ENCODE measurements around the gene NLK. TPM values are rescaled to one million over a fixed set of nuclear protein-coding genes. Genes with fewer than 3 reads are reported as not detected.

NLK gene
- total RNA-seq, 2 experiments from 2014 or later, result 18.1 to 27.8 TPM

- Histone ChIP-seq H2AFZ (ENCODE audit: low read length) (no peak overlapping the region), H3K9me3 (ENCODE audit: low read length) (no peaks in the 10 kb centered on the region), H3K4me2 (ENCODE audit: low read length) (no peak overlapping the region), H4K20me1 (ENCODE audit: insufficient read depth, low read length) (no peaks in the 10 kb centered on the region), H3K4me3 (ENCODE audit: low read depth, low read length, poor library complexity, severe bottlenecking) (no peak overlapping the region), H3K27ac (ENCODE audit: low read depth, low read length, poor library complexity, severe bottlenecking) (no peak overlapping the region), H3K9me2 (ENCODE audit: insufficient read depth, low read length) (no peaks in the 10 kb centered on the region), H3K79me2 (ENCODE audit: insufficient read depth, low read depth, low read length) (no peaks in the 10 kb centered on the region), H3K36me3 (ENCODE audit: insufficient read depth, low read length) (no peaks in the 10 kb centered on the region), H3K4me1 (ENCODE audit: insufficient read depth, low read length, poor library complexity, severe bottlenecking) (no peaks in the 10 kb centered on the region)
- no peak for DNase-seq (ENCODE audit: low spot score)
- CTCF ChIA-PET (ENCODE audit: unreplicated experiment), result no interaction called here
- POLR2A ChIA-PET, result interaction anchor here (0.6 kb wide), 1 partner anchor 14 kb away, joined by 4 read pairs; no protein-coding TSS in a partner anchor
- TF ChIP-seq CTCF (conservative IDR thresholded peaks at IDR 0.05; ENCODE audit: low read length), result no peak
- no peak for TF ChIP-seq EZH2phosphoT487 (IDR thresholded peaks at IDR 0.05; ENCODE audit: borderline replicate concordance, low read depth, low read length)
- intact Hi-C loops (cut with micrococcal nuclease; ENCODE audit: unreplicated experiment), result no loop called here
- no TSS peak for BruUV-seq (replicated peaks)
Observed at GRCh38 chr17:28145348-28145747, 102.9 kb downstream of the NLK start.

DNA sequence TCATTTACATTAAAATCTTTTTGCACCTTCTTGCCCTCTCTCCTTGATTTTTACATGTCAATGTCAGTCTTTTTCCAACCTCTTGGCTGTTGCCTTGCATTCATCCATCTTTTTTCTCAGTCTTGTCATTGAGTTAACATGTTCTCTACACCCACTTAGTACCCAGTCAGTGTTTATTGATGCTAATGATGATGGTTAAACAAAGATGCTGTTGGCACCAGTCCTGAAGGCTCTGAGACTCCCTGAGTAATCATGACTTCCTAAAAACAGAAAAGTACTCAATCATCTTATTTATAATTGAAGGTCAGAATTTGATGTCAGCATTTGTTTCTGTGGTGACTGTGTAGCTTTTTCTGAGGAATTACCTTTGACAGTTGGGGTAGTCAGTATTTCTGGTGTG lies 104.5 kb downstream of the NLK start:
- no peaks in the 10 kb centered on the region for H3K36me3 ChIP-seq (ENCODE audit: insufficient read depth, low read length)
- no peak for TF ChIP-seq EZH2phosphoT487 (IDR thresholded peaks at IDR 0.05; ENCODE audit: borderline replicate concordance, low read depth, low read length)
- no peak for TF ChIP-seq CTCF (conservative IDR thresholded peaks at IDR 0.05; ENCODE audit: low read length)
- no peaks in the 10 kb centered on the region for H3K9me2 ChIP-seq (ENCODE audit: insufficient read depth, low read length)
- H3K27ac ChIP-seq (ENCODE audit: low read depth, low read length, poor library complexity, severe bottlenecking), result no peak overlapping the region
- no peaks in the 10 kb centered on the region for H3K9me3 ChIP-seq (ENCODE audit: low read length)
- H3K4me3 ChIP-seq (ENCODE audit: low read depth, low read length, poor library complexity, severe bottlenecking), result no peak overlapping the region
- H3K4me1 ChIP-seq (ENCODE audit: insufficient read depth, low read length, poor library complexity, severe bottlenecking), result no peaks in the 10 kb centered on the region
- H3K79me2 ChIP-seq (ENCODE audit: insufficient read depth, low read depth, low read length), result no peaks in the 10 kb centered on the region
- no peak overlapping the region for H2AFZ ChIP-seq (ENCODE audit: low read length)
- intact Hi-C loops (cut with micrococcal nuclease; ENCODE audit: unreplicated experiment), result no loop called here
- no peak overlapping the region for H3K4me2 ChIP-seq (ENCODE audit: low read length)
- no TSS peak for BruUV-seq (replicated peaks)
- DNase-seq (ENCODE audit: low spot score), result no peak
- POLR2A ChIA-PET, result interaction anchor here (0.5 kb wide), 1 partner anchor 16 kb away, joined by 3 read pairs; no protein-coding TSS in a partner anchor
- CTCF ChIA-PET (ENCODE audit: unreplicated experiment), result no interaction called here
- no peaks in the 10 kb centered on the region for H4K20me1 ChIP-seq (ENCODE audit: insufficient read depth, low read length)

DNA sequence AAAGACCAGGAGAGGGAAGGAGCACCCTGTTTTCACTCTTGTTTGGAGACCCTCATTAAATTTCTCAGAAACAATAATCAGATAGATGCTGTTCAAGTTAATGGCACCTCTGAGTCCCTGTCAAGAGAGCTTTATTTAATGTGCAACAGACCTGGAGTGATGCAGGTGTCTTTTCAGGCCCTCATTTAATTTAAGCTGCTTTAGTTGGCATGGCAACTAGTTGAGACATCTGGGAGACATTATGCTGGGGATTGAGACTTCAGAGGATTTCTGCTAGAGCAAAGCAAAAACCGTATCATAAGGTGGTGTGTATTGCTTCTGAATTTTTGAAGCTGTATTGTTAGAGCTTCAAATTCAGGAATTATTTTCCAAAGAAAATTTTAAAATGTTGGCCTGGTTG lies 108.5 kb downstream of the NLK start:
- BruUV-seq (replicated peaks), result no TSS peak
- Histone ChIP-seq H3K9me2 (ENCODE audit: insufficient read depth, low read length) (no peaks in the 10 kb centered on the region), H3K27ac (ENCODE audit: low read depth, low read length, poor library complexity, severe bottlenecking) (no peak overlapping the region), H3K4me1 (ENCODE audit: insufficient read depth, low read length, poor library complexity, severe bottlenecking) (no peaks in the 10 kb centered on the region), H2AFZ (ENCODE audit: low read length) (no peak overlapping the region), H3K4me3 (ENCODE audit: low read depth, low read length, poor library complexity, severe bottlenecking) (no peak overlapping the region), H3K9me3 (ENCODE audit: low read length) (no peaks in the 10 kb centered on the region), H3K36me3 (ENCODE audit: insufficient read depth, low read length) (no peaks in the 10 kb centered on the region), H4K20me1 (ENCODE audit: insufficient read depth, low read length) (no peaks in the 10 kb centered on the region), H3K4me2 (ENCODE audit: low read length) (no peak overlapping the region), H3K79me2 (ENCODE audit: insufficient read depth, low read depth, low read length) (no peaks in the 10 kb centered on the region)
- DNase-seq (ENCODE audit: low spot score), result no peak
- intact Hi-C loops (cut with micrococcal nuclease; ENCODE audit: unreplicated experiment), result no loop called here
- ChIA-PET POLR2A (interaction anchor here (1.7 kb wide), 1 partner anchor 35 kb away, joined by 4 read pairs; no protein-coding TSS in a partner anchor), CTCF (ENCODE audit: unreplicated experiment) (no interaction called here)
- TF ChIP-seq CTCF (conservative IDR thresholded peaks at IDR 0.05; ENCODE audit: low read length) (no peak), EZH2phosphoT487 (IDR thresholded peaks at IDR 0.05; ENCODE audit: borderline replicate concordance, low read depth, low read length) (no peak)

Data from OCI-LY7 (cell line).